ENCODE results near the gene MRGPRF.
A peak's percentile ranks its signal among the peaks of the same experiment; 100 is the strongest.

Gene MRGPRF

GRCh38 chr11:68960294-68961071 is 52.6 kb downstream of the MRGPRF start:
- DNase-seq, result no peak

DNA sequence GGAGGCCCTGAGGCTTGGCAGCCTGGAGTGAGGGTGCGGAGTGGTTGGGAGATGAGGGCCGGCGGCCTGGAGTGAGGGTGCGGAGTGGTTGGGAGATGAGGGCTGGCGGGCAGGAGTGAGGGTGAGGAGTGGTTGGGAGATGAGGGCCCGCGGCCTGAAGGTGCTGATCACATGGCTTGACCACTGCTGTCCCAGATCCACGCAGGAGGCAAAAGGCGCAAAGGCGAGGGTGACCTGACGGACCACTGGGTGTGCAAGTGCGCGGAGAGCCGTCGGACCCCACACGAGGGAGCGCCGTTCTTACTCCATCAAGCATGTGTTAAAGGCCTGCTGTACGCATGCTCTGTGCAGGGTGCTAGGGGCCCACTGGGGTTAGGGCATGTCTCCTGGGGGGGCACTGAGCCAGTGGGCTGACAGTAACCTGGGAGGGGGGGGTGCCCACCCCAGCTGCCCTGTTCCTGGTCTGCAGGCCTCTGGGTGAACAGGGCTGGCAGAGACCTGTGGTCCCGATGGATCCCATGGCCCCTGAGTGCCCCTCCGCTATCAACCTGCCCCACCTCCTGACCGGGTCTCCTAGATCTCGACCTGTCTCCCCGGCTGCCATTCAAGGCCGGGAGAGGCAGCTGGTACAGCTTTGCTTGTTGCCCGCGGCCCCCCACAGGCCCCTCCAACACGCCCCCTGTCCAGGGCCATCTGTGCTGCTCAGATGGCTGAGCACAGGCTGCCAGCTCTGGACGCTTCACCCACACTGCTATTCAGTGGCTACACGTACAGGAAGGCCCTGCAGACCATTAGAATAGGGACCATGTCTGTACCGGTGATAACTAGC is 53.4 kb downstream of the MRGPRF start:
- DNase-seq, result no peak

DNA sequence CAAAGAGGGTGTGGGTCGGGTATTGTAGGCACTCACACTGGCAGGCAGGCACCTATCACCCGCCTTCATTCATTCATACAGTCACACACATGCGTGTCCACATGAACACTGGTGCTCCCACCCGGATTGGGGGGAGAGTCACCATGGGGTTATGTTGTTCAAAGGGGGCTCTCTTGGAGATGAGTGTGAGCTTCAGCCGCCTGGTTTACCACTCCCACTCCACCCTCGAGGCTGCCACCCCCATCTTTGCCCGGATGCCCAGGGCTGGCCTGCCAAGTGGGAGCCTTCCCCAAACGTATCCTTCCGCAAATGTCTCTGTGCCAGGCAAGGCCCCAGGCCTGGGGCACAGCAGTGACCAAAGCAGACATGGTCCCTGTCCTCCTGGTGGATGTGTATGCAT is 54.8 kb downstream of the MRGPRF start:
- DNase-seq, result no peak

DNA sequence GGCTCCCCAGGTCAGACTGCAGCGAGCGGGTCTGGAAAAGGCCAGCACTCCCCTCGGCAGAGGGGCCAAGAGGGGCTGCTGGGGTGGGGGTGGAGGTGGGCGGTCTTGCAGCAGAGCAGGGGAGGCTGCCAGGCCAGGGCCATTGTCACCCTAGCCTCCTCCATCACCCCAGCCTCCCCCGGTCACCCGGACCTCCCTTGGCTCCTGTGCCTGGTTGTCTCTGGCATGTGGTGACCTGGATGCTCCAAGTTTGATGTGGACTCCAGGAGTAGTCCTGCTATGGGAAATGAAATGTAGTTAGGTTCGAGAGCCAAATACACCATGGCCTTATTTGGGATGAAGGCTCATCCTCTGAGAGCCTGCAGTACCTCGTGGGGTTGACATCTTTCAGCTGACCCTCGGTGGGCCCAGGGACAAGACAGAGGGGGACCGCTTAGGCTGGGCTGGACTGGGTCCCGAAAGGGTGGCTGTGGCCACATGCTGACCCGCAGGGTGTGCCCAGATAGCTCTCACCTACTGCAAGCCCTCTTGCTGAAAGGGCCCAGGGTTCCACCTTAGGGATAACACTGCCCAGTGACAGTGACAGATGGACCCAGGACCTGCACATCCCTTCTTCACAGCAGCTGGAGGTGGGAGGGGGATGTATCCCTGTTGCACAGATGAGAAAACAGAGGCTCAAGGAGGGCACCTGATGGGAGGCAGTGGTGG is 56.3 kb downstream of the MRGPRF start:
- DNase-seq, result no peak

DNA sequence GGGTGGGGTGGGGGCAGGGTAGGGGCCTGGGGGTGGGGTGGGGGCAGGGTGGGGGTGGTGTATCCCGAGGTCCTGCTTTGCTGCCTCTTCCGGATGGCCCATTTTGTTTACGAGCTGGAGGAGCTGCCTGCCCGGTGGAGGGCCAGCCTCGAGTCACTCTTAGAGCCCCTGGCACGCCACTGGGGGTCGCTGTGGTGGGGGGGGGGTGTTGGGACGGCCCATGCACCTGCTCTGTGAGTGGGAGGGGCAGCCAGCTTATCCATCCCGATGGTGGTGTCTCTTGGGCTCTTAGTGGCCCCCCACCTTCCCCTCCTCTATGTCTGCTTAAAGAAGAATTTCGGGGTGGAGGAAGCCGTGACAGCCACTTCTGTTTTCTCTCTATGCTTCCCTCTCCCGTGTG is 56.9 kb downstream of the MRGPRF start:
- peak; percentile 19 for DNase-seq

- no peak for DNase-seq
These were observed 57.5 kb downstream of the MRGPRF start for GRCh38 chr11:68955607-68955958.

GRCh38 chr11:68954836-68955606 is 58.0 kb downstream of the MRGPRF start:
- no peak for DNase-seq

All from CD4-positive, alpha-beta T cell treated with Interleukin-4 for 4 hours (primary cell).